Heart right ventricle (tissue), 16 donors: ENCODE measurements around the gene ZNF562. TPM values are rescaled to one million over a fixed set of nuclear protein-coding genes. Genes with fewer than 3 reads are reported as not detected.

Source experiments
- ATAC-seq, 8 donors: fragments of 200-7000 bp; cut with Tn5 transposase; one replicate each; pipeline ENCODE4 v1.9.1; 2020; ENCODE audit warnings: mild to moderate bottlenecking in 8 of 8, moderate library complexity in 8 of 8, moderate number of reproducible peaks in 1 of 8
- DNase-seq, 2 donors: peaks; one replicate each; pipeline ENCODE4 v3.0.0-alpha.2; 2020
- H3K27ac ChIP-seq, 10 donors: fragments of 200-600 bp; sonication (generic) in 2 of 10; one replicate each; pipeline versions ENCODE4 v1.5.0 to v1.8.0; 2020 to 2022; ENCODE audit warnings: mild to moderate bottlenecking in 3 of 10
- H3K27me3 ChIP-seq, 7 donors: fragments of 200-600 bp; one replicate each; pipeline ENCODE4 v1.8.0; 2021 to 2022; ENCODE audit warnings: mild to moderate bottlenecking in 2 of 7
- H3K36me3 ChIP-seq, 9 donors: fragments of 200-600 bp; sonication (generic) in 1 of 9; one replicate each; pipeline versions ENCODE4 v1.5.0 to v1.8.0; 2020 to 2022; ENCODE audit warnings: mild to moderate bottlenecking in 2 of 9
- H3K4me1 ChIP-seq, 9 donors: fragments of 200-600 bp; sonication (generic) in 1 of 9; one replicate each; pipeline versions ENCODE4 v1.5.0 to v1.8.0; 2020 to 2022; ENCODE audit warnings: mild to moderate bottlenecking in 4 of 9
- H3K4me3 ChIP-seq, 10 donors: fragments of 200-600 bp; sonication (generic) in 2 of 10; one replicate each; pipeline versions ENCODE4 v1.5.0 to v1.8.0; 2020 to 2022; ENCODE audit warnings: mild to moderate bottlenecking in 7 of 10, moderate library complexity in 2 of 10
- H3K9me3 ChIP-seq, 11 donors: fragments of 200-600 bp in 10 of 11; sonication (generic) in 2 of 11; one replicate each; pipeline versions ENCODE4 v1.5.0 to v1.8.0; 2013 to 2022; ENCODE audit warnings: mild to moderate bottlenecking in 2 of 11, control low read depth in 1 of 11, moderate library complexity in 1 of 11
- CTCF ChIP-seq, 9 donors: fragments of 200-600 bp; sonication (generic) in 2 of 9; IDR thresholded peaks; one replicate each; pipeline versions ENCODE4 v1.5.0 to v1.8.0; 2021 to 2022; ENCODE audit warnings: antibody characterized with exemption in 9 of 9, mild to moderate bottlenecking in 5 of 9, moderate library complexity in 1 of 9
- WGBS, 2 donors: extraction: QIAGEN DNeasy Blood & Tissue Kit; methylation state at CpG; one replicate each; pipeline ENCODE4 v1.1.7; 2013; ENCODE audit warnings: inconsistent platforms in 1 of 2; 5-methylcytosine and 5-hydroxymethylcytosine counted together
- intact Hi-C, 10 donors: fragments of 100-400 bp; cut with DNase I; formaldehyde crosslinking; loops; one replicate each; pipeline versions ENCODE4 v1.11.1 to v1.14.2; 2022
- long read RNA-seq, 3 donors: library from polyadenylated mRNA; unstranded; transcript quantifications; one replicate each; pipeline ENCODE4 v2.0.0, GENCODE V29; 2020 to 2021
- polyA plus RNA-seq, 2 donors: library from polyadenylated mRNA; stranded (reverse); fragments of 200-250 nt; gene quantifications; one replicate each; pipeline ENCODE4 v1.2.3, GENCODE V29; 2013
- total RNA-seq, 10 donors: library from RNA; stranded (reverse); fragmentation: NEBNext Ultra II Directional in 3 of 10; extraction: Animal tissue kit (Norgen Biotek cat#: 25700) in 3 of 10; gene quantifications; one replicate each; pipeline versions ENCODE4 v1.2.1 to v1.2.4, GENCODE V29; 2021 to 2023
- donor health status: Arrhythmogenic right ventricular cardiomyopathy.
- donor health status: ischemic (EF 13 %, LVEDD 7.1; RV severe dilation, severe dysfunction).
- donor health status: healthy with polysubstance abuse.
- donor health status: DM: no; HTN: yes; CAD: no.
- donor health status: DM: no; HTN: no; CAD: no.
- donor health status: ischemic (EF 25% LVEDD 6.9; RV normal size, moderate dysfunction).
- donor health status: ischemic (EF 25% LVEDD 5.7; RV mildly dilated, moderate dysfunction).
- donor health status: healthy.
- donor health status: DM: yes; HTN: yes; CAD: no.
- donor health status: Ischemic cardiomyopathy.
- donor health status: ischemic (EF 35%, LVEDD 5.7; RV mildly dilated, moderate dysfunction).
- donor health status: nonischemic (EF 11% LVEDD 7.7; RV severe dilation, severe dysfunction).
- donor health status: DM: yes; HTN: yes; CAD: no.
- donor health status: PGD.
- donor health status: ischemic (EF 29% LVEDD 5.4; RV normal size, mild dysfunction).
- donor health status: nonischemic (EF 23%, LVEDD 6.1; RV moderate dilation, normal function).

ZNF562 gene
- 10 to 100 TPM; 18.8 to 24.3 (median 21.5) TPM for total RNA-seq
- 1 to 10 TPM; 3.4 to 8.1 TPM for polyA plus RNA-seq
- long read RNA-seq, donor 1, partial matches to known transcripts, result 0 of 7 reads
- long read RNA-seq, donor 1, other reads (novel, unspliced or antisense), result 6 of 7 reads
- long read RNA-seq, donor 2, partial matches to known transcripts, result 0 of 6 reads
- long read RNA-seq, donor 2, other reads (novel, unspliced or antisense), result 6 of 6 reads
- long read RNA-seq, donor 3, partial matches to known transcripts, result 0 of 24 reads
- long read RNA-seq, donor 3, other reads (novel, unspliced or antisense), result 21 of 24 reads

DNA sequence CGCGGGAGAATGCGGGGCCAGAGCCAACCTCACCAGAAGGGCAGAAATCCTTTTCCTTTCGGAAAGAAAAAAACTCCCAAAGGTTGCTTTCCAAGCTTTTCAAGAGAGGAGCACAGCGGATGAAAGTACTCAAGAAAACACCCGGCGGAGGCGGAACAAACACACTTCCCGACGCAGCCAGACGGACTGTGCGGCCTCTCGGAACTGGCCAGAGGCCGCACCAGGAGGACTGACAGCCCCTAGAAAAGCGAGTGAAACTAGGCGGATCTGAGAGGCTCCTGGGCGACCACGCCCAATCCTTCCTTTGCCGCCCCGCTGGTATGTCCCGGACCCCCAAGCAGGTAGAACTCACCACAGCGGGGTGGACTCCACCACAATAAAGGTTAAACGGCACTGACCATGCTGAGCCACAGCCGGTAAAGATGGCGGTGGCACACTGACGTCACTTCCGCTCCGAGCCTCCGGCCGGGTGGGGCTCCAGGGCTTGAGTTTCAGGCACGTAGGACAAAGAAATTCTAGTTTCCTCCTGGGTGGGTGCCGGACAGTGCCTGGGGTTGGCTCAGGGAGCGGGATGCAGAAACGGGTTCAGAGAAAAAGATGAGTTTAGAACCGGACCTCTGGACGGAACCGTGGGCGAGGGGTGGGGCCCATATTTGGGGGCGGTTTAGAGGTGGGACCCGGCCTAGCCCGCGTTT is at the start of gene ZNF562:
ZNF562 (minus strand) TSS at position 438 of the 695 bp plus-strand sequence. CDS start 14,356 bp downstream, outside the sequence.
- H3K4me1 ChIP-seq, result peaks cover 0 to 17% (median 4%) of the 10 kb centered on the region in 9 donors

GRCh38 chr19:9724157-9724556 is 49.3 kb upstream of the ZNF562 start:
- DNase-seq (no peak), ATAC-seq (no peak)
- no peaks in the 10 kb centered on the region for H3K27me3 ChIP-seq
- 87 to 90% methylated on average over 4 of the region's 4 CpGs for WGBS, 2 donors
- intact Hi-C loops, result no loop called here
- H3K27ac ChIP-seq, result no peak overlapping the region
- H3K9me3 ChIP-seq, result peaks cover 0 to 17% (median 0%) of the 10 kb centered on the region in 11 donors
- no peak for TF ChIP-seq CTCF (IDR thresholded peaks at IDR 0.05)
- H3K36me3 ChIP-seq, result no peaks in the 10 kb centered on the region
- no peak overlapping the region for H3K4me3 ChIP-seq
- peaks cover 0 to 4% (median 0%) of the 10 kb centered on the region in 9 donors for H3K4me1 ChIP-seq

More for the DNA sequence above, at the start of gene ZNF562:
- H3K36me3 ChIP-seq, result peaks cover 0 to 36% (median 4%) of the 10 kb centered on the region in 9 donors
- H3K27me3 ChIP-seq, result no peaks in the 10 kb centered on the region
- peak; percentile 97 to 99 (median 98) for ATAC-seq
- DNase-seq, result peak; percentile 88 to 90
- WGBS, 2 donors, result 0 to 2% methylated on average over 42 of the region's 42 CpGs
- intact Hi-C loops, result loop anchor here in 7 of 10 donors (1.0 to 10.0 kb wide), 7 partner anchors 50 to 110 kb away; partner anchors contain the start of genes ZNF561 (in 4 of the 7) and ZNF846 (in 4 of the 7)
- H3K9me3 ChIP-seq, result peaks cover 0 to 44% (median 16%) of the 10 kb centered on the region in 11 donors
- no peak for TF ChIP-seq CTCF (IDR thresholded peaks at IDR 0.05)
- H3K27ac ChIP-seq, result peak within 1 kb of the TSS; percentile 84 to 98 (median 96)
- H3K4me3 ChIP-seq, result peak within 1 kb of the TSS; percentile 55 to 93 (median 74)

- Histone ChIP-seq H3K27me3 (no peaks in the 10 kb centered on the region), H3K27ac (peak overlapping the region in 1 of 10 donors; percentile 34), H3K4me1 (peaks cover 0 to 4% (median 0%) of the 10 kb centered on the region in 9 donors), H3K4me3 (peak overlapping the region in 1 of 10 donors; percentile 16), H3K36me3 (no peaks in the 10 kb centered on the region), H3K9me3 (peaks cover 0 to 17% (median 0%) of the 10 kb centered on the region in 11 donors)
- WGBS, 2 donors, result 46 to 50% methylated on average over 6 of the region's 6 CpGs
- ATAC-seq (no peak), DNase-seq (no peak)
- intact Hi-C loops, result no loop called here
- TF ChIP-seq CTCF (IDR thresholded peaks at IDR 0.05), result no peak
Measured at GRCh38 chr19:9721861-9722260, 47.0 kb upstream of the ZNF562 start.

DNA sequence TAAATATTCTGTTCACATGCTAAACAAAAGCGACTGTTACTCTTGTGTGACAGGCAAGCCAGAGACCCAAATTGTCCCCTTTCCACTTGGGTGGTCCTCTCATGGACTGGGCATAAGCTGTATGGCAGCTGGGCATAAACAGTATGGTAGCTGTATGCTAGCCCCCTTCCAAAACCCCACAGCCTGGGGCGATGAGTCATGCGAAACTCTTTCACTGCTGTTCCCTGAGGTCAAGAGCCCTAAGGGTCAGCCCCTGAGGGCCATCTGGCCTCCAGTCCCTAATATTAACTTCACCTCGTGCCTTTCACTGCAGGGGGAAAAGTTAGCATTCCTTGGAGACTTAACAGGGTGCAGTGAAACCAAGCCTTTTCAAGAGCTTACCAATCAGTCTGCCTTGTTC is 45.6 kb upstream of the ZNF562 start:
- H3K27me3 ChIP-seq, result no peaks in the 10 kb centered on the region
- WGBS, 2 donors, result 58 to 65% methylated on average over 4 of the region's 4 CpGs
- DNase-seq (no peak), ATAC-seq (no peak)
- no peak for TF ChIP-seq CTCF (IDR thresholded peaks at IDR 0.05)
- H3K4me1 ChIP-seq, result peaks cover 0 to 4% (median 0%) of the 10 kb centered on the region in 9 donors
- H3K4me3 ChIP-seq, result no peak overlapping the region
- no peak overlapping the region for H3K27ac ChIP-seq
- H3K9me3 ChIP-seq, result peaks cover 0 to 17% (median 0%) of the 10 kb centered on the region in 11 donors
- H3K36me3 ChIP-seq, result no peaks in the 10 kb centered on the region
- intact Hi-C loops, result no loop called here
